NB4 (cell line): ENCODE results near the gene SLC26A1.

Source experiments
- DNase-seq: peaks from one replicate; pipeline ENCODE4 v3.0.0; 2010; ENCODE audit warnings: low read depth
- H3K4me3 ChIP-seq: one replicate; pipeline ENCODE4 v1.5.1; 2011; ENCODE audit warnings: mild to moderate bottlenecking, low read depth, low read length, moderate library complexity
- MYC ChIP-seq: IDR thresholded peaks from 2 replicates; pipeline ENCODE4 v1.6.1; 2011; ENCODE audit warnings: low read depth, low read length
- POLR2A ChIP-seq: IDR thresholded peaks from 2 replicates; pipeline ENCODE4 v1.6.1; 2011; ENCODE audit warnings: mild to moderate bottlenecking; ENCODE audit not compliant: insufficient read length; ENCODE audit errors: extremely low read depth
- TF ChIP-seq, protein P1 (sequence below): IDR thresholded peaks from one replicate; pipeline ENCODE4 v1.5.1; 2012; ENCODE audit warnings: low read depth, low read length
- TF ChIP-seq, protein P2 (sequence below): IDR thresholded peaks from 2 replicates; pipeline ENCODE4 v1.6.1; 2011; ENCODE audit warnings: low read depth, low read length

Gene SLC26A1

DNA sequence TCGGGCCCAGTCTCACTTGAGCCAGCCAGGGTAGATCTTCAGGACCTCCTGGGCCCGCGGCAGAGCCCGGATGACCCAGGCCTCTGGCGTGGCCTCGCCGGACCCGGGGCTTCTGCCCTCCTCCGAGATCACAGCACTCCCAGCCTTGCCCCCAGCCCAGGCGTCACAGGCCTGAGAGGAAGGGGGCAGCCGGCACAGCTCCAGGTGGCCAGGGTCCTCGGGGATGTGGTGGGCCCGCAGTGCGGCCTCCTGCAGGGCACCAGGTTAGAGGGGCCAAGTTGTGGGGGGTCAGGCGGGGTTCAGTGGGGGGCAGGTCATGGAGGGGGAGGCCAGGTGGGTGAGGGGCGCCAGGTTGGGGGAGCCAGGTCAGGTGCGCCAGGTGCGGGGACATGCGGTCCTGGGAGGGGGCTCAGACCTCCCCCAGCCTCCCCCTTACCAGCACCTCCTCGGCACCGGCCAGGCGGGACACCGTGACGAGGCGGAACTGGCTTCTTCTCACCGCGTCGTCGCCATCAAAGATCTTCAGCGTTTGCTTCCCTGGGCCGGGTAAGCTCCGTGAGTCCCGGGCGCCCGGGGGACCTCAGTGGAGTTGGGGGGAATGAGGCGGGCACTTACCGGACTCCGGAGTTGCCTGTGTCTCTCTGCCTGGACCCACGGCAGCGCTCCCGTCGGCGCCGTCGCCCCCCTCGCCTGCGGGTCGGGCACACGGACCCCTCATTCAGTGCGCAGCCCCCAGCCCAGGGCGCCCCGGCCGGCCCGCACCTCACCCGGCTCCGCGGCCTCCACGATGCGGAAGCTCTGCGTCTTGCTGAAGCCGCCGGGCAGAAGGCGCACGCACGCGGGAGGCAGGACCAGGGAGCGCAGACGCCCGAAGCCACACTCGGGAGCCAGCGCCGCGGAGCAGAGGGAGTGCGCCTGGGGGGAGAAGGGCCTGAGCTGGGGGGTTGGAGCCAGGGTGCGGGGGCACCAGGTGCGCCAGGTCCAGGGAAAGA lies 25.8 kb downstream of the SLC26A1 start:
- no peak for DNase-seq
- H3K4me3 ChIP-seq: no peak overlapping the region
- TF ChIP-seq, protein P1, sequence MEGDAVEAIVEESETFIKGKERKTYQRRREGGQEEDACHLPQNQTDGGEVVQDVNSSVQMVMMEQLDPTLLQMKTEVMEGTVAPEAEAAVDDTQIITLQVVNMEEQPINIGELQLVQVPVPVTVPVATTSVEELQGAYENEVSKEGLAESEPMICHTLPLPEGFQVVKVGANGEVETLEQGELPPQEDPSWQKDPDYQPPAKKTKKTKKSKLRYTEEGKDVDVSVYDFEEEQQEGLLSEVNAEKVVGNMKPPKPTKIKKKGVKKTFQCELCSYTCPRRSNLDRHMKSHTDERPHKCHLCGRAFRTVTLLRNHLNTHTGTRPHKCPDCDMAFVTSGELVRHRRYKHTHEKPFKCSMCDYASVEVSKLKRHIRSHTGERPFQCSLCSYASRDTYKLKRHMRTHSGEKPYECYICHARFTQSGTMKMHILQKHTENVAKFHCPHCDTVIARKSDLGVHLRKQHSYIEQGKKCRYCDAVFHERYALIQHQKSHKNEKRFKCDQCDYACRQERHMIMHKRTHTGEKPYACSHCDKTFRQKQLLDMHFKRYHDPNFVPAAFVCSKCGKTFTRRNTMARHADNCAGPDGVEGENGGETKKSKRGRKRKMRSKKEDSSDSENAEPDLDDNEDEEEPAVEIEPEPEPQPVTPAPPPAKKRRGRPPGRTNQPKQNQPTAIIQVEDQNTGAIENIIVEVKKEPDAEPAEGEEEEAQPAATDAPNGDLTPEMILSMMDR: no peak
- TF ChIP-seq, protein P2, sequence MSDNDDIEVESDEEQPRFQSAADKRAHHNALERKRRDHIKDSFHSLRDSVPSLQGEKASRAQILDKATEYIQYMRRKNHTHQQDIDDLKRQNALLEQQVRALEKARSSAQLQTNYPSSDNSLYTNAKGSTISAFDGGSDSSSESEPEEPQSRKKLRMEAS: no peak
- no peak for TF ChIP-seq MYC
- no peak for TF ChIP-seq POLR2A

DNA sequence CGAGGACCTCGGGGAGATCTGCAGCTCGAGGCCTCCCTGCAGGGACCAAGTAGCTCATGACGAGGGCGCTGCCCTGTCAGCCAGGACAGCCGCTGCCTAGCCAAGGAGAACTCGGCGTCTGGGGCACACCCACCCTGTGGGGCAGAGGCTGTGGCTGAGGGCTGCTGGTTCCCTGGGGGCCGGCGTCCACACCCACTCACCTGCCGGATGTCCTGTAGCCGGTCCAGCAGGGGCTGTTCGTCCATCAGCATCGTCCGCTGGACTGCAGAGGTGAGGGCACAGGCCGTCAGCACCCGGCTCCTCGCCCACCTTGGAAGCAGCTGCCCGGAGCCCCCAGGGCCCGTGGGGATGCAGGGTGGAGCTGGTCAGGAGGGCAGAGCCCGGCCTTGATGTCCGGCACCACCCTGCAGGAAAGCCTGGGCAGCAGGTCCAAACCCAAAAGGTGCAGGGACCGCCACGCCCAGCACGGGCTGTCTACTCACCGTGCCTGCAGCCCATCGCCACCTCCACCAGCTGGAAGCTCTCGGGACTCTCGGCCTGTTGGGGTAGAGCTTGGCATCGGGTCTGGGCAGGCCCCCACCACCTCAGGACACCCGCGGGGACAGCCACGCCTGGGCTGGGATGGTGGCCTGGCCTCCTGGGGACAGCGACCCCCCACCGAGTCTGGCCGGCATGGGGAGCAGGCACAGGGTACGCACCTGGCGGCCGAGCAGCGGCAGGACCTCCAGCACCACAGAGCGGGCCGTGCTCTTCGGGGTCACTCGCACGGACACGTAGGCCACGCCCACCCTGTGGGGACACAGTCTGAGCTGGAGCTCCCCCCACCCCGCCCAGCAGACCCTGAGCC lies 26.7 kb downstream of the SLC26A1 start:
- TF ChIP-seq, protein P2: no peak
- TF ChIP-seq, protein P1: no peak
- TF ChIP-seq POLR2A (no peak), MYC (no peak)
- DNase-seq: no peak

DNA sequence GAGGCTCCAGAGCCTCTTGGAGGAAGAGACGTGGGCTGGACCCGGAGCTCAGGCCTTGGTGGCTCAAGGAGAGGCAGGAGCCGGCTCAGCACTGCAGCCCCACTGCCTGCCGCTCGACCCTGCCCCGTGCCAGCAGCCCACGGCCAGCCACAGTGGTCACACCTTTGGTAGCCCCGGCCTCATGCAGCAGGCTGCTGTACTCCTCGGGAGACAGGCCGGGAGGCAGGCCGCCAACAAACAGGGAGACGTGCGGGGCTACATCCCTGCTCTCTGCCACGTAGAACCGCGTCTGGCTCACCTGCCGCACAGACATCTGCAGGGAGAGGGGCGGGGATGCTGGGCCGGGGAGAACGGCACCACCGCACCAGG lies 27.5 kb downstream of the SLC26A1 start:
- H3K4me3 ChIP-seq: no peak overlapping the region
- DNase-seq: no peak
- TF ChIP-seq POLR2A (no peak), MYC (no peak)
- TF ChIP-seq, protein P2: no peak
- TF ChIP-seq, protein P1: no peak

More for the DNA sequence above, 26.7 kb downstream of the SLC26A1 start:
- no peak overlapping the region for H3K4me3 ChIP-seq

DNA sequence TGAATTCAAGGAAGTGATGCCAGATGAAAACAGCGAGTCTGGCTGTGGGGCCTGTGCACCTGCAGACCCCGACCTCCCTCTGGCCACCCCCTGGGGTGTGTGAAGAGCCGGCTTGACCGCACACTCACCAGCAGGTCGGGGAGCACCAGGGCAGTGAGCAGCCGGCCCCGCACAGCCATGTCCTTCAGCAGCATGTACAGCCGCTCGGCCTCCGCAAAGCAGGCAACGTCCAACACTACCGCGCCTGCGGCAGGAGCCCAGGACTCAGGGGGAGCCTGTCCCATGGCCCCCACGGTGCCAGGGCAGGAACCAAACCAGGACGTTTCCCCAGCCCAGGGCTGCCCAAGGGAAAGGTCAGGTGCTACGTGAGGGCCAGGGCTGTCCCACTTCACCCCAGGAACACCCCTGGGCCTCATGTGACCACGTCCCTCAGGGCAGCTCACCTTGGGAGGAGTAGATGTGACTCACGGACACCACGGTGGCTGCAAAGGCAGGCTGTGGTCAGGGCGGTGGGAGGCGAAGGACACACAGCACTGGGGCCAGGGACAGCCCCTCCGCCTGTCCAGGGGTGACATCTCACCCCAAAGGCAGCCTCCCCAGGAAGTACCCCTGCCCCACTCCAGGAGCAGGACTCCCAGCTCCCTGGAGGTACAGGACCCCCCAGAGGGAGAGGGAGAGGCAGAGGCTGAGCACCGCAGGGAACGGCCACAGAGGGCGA lies 28.0 kb downstream of the SLC26A1 start:
- no peak for TF ChIP-seq POLR2A
- TF ChIP-seq, protein P1: no peak
- TF ChIP-seq MYC: no peak
- TF ChIP-seq, protein P2: no peak
- DNase-seq: no peak
- no peak overlapping the region for H3K4me3 ChIP-seq

DNA sequence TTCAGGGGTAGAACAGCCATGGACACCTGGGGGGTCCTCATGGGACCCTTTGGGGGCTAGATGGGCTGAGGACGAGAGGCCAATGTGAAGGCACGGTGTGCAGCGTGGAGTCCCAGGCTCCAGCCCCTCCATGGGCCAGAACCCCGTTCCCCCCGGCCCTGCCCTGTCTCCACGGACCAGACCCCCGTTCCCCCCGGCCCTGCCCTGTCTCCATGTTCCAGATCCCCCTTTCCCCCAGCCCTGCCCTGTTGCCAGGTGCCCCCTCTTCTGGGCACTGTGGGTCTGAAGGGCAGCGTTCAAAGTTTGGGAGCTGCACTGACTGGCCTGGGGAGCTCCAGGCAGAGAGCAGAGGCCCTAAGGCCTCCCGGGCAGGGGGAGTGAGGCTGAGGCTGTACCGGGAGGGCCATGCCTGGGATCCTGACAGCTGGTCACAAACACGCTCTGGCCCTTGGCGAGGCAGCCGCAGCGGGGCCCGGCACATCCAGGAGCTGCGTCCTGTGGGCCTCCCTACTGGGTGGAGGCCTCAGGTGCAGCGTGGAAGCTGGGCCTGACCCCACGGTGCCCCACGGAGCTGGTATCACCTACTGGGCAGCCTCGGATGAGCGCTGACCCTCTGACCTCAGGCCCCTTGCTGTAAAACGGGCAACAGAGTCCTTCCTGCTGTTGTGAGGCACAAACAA lies 28.7 kb downstream of the SLC26A1 start:
- no peak for DNase-seq
- no peak overlapping the region for H3K4me3 ChIP-seq
- TF ChIP-seq, protein P2: no peak
- TF ChIP-seq MYC: no peak
- TF ChIP-seq, protein P1: no peak
- no peak for TF ChIP-seq POLR2A
